Keratinocyte (primary cell): ENCODE results near the gene PRRC2C.

ENCODE experiments used
- EZH2 ChIP-seq: IDR thresholded peaks from one replicate; pipeline ENCODE4 v1.6.1; 2012; ENCODE audit warnings: inconsistent platforms, mild to moderate bottlenecking, low read length, moderate library complexity
- TF ChIP-seq, protein P1 (sequence below), 3 experiments: IDR thresholded peaks in 1 of 3; conservative IDR thresholded peaks in 1 of 3; optimal IDR thresholded peaks in 1 of 3; 2 replicates in 2 of 3; 3 replicates in 1 of 3; pipeline versions ENCODE3 to v1.5.1; 2011; ENCODE audit warnings: low read length in 3 of 3, mild to moderate bottlenecking in 3 of 3, moderate library complexity in 2 of 3, control low read depth in 1 of 3, inconsistent platforms in 1 of 3; ENCODE audit not compliant: insufficient read depth in 2 of 3; ENCODE audit errors: extremely low read depth in 1 of 3

- TF ChIP-seq, protein P1, sequence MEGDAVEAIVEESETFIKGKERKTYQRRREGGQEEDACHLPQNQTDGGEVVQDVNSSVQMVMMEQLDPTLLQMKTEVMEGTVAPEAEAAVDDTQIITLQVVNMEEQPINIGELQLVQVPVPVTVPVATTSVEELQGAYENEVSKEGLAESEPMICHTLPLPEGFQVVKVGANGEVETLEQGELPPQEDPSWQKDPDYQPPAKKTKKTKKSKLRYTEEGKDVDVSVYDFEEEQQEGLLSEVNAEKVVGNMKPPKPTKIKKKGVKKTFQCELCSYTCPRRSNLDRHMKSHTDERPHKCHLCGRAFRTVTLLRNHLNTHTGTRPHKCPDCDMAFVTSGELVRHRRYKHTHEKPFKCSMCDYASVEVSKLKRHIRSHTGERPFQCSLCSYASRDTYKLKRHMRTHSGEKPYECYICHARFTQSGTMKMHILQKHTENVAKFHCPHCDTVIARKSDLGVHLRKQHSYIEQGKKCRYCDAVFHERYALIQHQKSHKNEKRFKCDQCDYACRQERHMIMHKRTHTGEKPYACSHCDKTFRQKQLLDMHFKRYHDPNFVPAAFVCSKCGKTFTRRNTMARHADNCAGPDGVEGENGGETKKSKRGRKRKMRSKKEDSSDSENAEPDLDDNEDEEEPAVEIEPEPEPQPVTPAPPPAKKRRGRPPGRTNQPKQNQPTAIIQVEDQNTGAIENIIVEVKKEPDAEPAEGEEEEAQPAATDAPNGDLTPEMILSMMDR (optimal IDR thresholded peaks at IDR 0.05 in 1 of 3, IDR thresholded peaks at IDR 0.05 in 1 of 3, conservative IDR thresholded peaks at IDR 0.05 in 1 of 3; ENCODE audit: extremely low read depth in 1 of 3, insufficient read depth in 2 of 3, low read length in 3 of 3), result no peak
- TF ChIP-seq EZH2, result no peak
These were observed 3.0 kb downstream of the PRRC2C start for GRCh38 chr1:171488190-171488929.
